A673 (cell line): Measurements from ENCODE around the gene GPR26.

Experiments used
- EZH2 ChIP-seq: fragments of 200-600 bp; sonication (generic); IDR thresholded peaks from 2 replicates; pipeline ENCODE4 v1.6.1; 2017; ENCODE audit warnings: borderline replicate concordance, low read depth, mild to moderate bottlenecking, mixed read lengths, antibody characterized with exemption, low read length; ENCODE audit not compliant: poor library complexity, severe bottlenecking
- TF ChIP-seq, protein P1 (sequence below): fragments of 300-800, 200-600 bp; sonication (generic); conservative IDR thresholded peaks from 2 replicates; pipeline ENCODE4 v1.5.1; 2017; ENCODE audit warnings: low read depth, mild to moderate bottlenecking, antibody characterized with exemption, low read length, moderate library complexity, mixed read lengths

GRCh38 chr10:123634221-123634620 lies 31.9 kb upstream of the GPR26 start:
- TF ChIP-seq, protein P1, sequence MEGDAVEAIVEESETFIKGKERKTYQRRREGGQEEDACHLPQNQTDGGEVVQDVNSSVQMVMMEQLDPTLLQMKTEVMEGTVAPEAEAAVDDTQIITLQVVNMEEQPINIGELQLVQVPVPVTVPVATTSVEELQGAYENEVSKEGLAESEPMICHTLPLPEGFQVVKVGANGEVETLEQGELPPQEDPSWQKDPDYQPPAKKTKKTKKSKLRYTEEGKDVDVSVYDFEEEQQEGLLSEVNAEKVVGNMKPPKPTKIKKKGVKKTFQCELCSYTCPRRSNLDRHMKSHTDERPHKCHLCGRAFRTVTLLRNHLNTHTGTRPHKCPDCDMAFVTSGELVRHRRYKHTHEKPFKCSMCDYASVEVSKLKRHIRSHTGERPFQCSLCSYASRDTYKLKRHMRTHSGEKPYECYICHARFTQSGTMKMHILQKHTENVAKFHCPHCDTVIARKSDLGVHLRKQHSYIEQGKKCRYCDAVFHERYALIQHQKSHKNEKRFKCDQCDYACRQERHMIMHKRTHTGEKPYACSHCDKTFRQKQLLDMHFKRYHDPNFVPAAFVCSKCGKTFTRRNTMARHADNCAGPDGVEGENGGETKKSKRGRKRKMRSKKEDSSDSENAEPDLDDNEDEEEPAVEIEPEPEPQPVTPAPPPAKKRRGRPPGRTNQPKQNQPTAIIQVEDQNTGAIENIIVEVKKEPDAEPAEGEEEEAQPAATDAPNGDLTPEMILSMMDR: no peak
- TF ChIP-seq EZH2: no peak
